ENCODE data around the gene DYSF.

- TF ChIP-seq POLR2AphosphoS5 (IDR thresholded peaks at IDR 0.05; ENCODE audit: borderline replicate concordance, low read depth, low read length) (no peak), EZH2 (IDR thresholded peaks at IDR 0.05) (no peak)
Observed at GRCh38 chr2:71700041-71700657, 246.8 kb downstream of the DYSF start.

All from SK-N-MC (cell line).